Muscle layer of colon (tissue), 2 donors: ENCODE results near the gene RNF121.

Experiments used
- H3K27ac ChIP-seq: one replicate; pipeline ENCODE4 v1.7.0; 2013; ENCODE audit warnings: low read depth, mild to moderate bottlenecking, low read length, moderate library complexity
- H3K27me3 ChIP-seq, 2 donors: one replicate each; pipeline ENCODE4 v1.7.0; 2013; ENCODE audit warnings: low read length in 2 of 2, mild to moderate bottlenecking in 2 of 2; ENCODE audit not compliant: insufficient read depth in 2 of 2, control insufficient read depth in 1 of 2
- H3K36me3 ChIP-seq: one replicate; pipeline ENCODE4 v1.7.0; 2013; ENCODE audit warnings: mild to moderate bottlenecking, low read length; ENCODE audit not compliant: insufficient read depth
- H3K4me1 ChIP-seq: one replicate; pipeline ENCODE4 v1.7.0; 2013; ENCODE audit warnings: mild to moderate bottlenecking, low read length; ENCODE audit not compliant: insufficient read depth
- H3K4me3 ChIP-seq, 2 donors: one replicate each; pipeline ENCODE4 v1.7.0; 2013; ENCODE audit warnings: low read length in 2 of 2, low read depth in 1 of 2, mild to moderate bottlenecking in 1 of 2, moderate library complexity in 1 of 2
- H3K9ac ChIP-seq: one replicate; pipeline ENCODE4 v1.7.0; 2013; ENCODE audit warnings: low read length
- H3K9me3 ChIP-seq: one replicate; pipeline ENCODE4 v1.7.0; 2013; ENCODE audit warnings: mild to moderate bottlenecking, low read length
- donor health status: abdominal sarcoma.
- donor health status: Adenocarcinoma of cecum.

The RNF121 gene

DNA sequence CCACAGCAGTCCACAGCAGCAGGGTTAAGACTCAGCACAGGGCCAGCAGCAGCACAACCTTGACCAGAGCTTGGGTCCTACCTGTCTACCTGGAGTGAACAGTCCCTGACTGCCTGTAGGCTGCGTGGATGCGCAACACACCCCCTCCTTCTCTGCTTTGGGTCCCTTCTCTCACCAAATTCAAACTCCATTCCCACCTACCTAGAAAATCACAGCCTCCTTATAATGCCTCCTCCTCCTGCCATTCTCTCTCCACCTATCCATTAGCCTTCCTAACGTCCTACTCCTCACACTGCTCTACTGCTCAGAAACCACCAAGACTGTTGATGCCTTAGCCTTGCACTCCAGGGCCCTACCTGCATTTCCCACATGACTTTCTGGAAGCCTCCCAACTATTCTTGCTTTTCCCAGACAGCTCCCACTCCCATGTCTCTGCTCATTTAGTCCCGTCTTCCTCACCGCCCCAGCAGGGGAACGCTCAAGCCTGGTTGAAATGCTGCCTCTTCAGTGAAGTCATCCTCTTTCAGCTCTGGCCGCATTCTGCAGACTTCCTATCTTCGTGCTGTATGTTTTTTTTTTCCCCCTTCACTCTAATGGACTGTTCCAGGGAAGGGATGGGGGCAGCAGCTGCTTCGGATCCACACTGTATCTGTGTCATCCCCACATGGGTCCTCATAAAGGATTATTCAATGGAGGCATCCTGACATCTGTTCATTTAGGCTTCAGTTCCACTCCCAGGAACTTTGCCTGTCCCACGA, 73.2 kb downstream of the RNF121 start:
- Histone ChIP-seq H3K36me3 (peaks cover 53% of the 10 kb centered on the region), H3K4me3 (no peak overlapping the region), H3K9ac (no peak overlapping the region), H3K27me3 (no peaks in the 10 kb centered on the region), H3K4me1 (peaks cover 34% of the 10 kb centered on the region), H3K27ac (no peak overlapping the region), H3K9me3 (no peaks in the 10 kb centered on the region)

DNA sequence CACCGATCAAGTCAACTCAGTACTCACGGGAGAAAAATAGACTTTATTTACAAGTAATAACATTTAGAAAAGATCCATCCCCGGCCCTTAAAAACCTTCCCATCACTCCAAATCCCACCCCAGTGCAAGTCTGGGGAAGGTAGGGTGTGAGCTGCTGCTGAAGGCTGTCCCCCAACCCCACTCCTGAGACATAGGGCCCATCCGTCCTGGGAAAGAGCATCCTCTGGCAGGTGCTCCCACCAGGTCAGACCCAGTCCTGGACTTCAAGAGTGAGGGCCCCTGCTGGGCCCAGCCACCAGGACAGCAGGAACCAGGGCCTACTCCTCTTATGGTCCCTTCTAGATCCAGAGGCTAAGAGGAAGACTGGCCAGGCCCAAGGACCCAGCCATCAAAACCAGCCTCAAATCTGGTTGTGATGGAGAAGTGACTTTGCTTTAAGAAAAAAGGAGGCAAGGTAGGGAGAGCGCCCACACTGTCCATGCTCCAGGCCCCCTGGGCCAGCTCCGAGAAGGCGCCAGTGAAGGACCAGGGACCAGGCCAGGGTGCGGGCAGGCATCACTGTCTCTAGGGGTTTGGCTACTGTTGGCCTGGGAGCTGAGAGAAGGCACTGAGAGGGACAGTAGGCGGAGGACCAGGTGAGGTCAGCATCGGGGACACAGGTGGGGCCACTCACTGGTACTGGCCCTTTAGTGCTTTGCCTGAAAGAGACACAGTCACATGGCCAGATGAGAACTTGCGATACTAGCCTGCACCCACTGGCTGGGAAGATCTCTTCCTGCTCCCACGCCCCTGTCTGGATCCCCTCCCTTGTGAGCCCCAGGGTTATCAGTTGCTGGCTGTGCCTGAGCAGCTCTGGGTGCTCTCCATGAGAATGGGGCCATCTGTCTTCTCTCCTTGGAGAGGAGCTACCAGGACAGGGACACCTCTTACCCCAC, 74.3 kb downstream of the RNF121 start:
- Histone ChIP-seq H3K27me3 (no peaks in the 10 kb centered on the region), H3K9ac (no peak overlapping the region), H3K4me3 (no peak overlapping the region), H3K27ac (no peak overlapping the region), H3K4me1 (peaks cover 34% of the 10 kb centered on the region), H3K36me3 (peaks cover 64% of the 10 kb centered on the region), H3K9me3 (no peaks in the 10 kb centered on the region)

DNA sequence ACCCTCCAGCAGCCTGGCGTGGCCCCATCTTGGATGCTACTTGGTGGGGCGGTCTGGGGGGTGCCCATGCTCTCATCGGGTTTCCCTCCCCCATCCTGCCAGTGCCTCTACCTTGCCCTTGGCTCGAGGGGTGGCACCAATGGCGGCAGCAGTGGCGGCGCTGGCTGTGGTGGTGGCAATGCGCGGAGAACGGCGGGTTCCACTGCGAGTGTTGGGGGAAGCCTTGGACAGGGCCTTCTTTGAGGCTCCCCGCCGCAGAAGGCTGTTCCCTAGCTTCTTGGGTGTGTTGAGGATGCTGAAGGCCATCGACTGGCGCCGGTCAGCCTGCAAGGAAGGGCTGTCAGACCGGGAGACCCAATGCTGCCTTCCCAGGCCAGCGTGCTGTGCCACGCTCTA, 74.9 kb downstream of the RNF121 start:
- H3K9me3 ChIP-seq = no peaks in the 10 kb centered on the region
- no peaks in the 10 kb centered on the region for H3K27me3 ChIP-seq
- peaks cover 70% of the 10 kb centered on the region for H3K36me3 ChIP-seq
- no peak overlapping the region for H3K9ac ChIP-seq
- no peak overlapping the region for H3K27ac ChIP-seq
- no peak overlapping the region for H3K4me3 ChIP-seq
- H3K4me1 ChIP-seq = peaks cover 34% of the 10 kb centered on the region

DNA sequence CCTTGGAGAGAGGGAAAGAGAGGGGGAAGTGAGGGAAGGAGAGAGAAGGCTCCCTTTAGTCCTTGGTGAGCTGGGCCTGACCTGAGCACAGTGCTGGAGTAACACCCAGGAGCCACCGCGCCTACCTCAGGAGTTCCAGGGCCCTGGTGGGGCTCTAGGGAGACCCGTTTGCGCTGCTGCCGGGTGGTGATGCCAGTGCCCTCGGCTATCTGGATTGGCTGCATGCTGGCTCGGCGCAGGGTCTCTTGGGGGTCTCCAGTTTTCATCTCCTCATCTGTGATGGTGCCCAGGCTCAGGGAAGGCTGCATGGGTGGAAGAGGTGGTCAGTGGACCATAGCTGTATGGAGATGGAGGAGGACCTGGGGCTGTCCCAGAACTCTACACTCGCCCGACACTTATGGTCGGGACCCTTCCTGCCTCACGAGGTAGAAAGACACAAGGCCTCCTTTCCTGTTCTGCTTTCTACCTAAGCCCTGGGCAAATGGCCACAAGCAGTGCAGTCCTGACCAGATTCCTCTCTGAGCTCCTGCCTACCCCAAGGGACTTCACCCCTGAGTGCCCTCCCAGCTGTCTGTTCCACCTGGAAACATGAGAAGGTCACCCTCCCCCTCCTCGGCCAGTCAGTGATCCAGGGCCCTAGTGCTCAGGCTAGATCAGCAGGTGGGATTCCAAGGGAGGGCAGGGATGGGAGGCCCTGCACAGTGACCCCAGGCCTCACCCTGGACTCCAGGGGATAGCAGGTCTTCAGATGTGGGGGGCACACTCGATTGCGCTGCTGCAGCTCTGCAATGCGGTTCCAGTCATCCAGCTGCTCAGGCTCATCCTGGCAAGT, 75.9 kb downstream of the RNF121 start:
- Histone ChIP-seq H3K4me3 (no peak overlapping the region), H3K9ac (no peak overlapping the region), H3K27me3 (no peaks in the 10 kb centered on the region), H3K9me3 (no peaks in the 10 kb centered on the region), H3K4me1 (peaks cover 25% of the 10 kb centered on the region), H3K36me3 (peaks cover 78% of the 10 kb centered on the region), H3K27ac (no peak overlapping the region)

DNA sequence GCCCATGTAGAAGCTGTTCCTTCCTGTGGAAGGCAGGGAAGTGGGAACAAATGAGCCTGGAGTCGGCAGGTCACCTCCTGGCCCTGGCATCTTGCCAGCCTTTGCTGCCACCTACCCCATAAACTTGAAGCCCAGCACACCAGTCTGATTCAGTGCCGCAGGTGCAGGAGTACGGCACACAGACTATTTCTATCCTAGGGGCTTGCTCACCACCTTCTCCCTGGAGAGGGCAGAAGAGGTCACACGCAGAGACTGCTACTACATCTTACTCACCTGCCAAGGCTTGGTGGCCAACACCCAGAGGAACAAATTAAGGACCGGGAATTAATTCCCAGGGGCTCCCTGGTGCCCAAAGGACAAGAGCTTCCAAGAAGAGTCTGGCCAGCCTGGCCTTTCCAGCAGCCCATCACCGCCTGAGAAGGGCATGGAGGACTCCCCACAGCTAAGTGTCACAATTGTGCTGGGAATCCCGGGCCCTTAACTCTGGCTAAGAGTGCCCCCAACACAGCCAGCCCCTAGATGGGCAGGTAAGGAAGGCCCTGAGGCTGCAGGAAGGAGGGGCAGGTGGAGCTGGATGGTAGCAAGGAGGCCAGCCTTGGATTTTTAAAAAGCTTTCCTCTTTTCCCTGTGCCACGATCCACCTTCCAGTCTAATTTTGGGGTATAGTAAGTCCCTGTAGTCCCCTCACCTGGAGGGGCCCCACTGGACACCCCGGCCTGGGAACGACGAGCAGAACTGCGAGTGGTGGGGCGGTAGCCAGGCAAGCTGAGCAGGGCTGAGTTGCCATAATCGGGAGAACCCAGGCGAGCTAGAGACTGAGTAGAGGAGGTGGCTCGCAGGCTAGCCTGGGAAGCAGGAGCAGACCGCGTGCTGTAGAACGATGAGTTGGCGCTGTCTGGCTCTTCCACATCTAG, 76.8 kb downstream of the RNF121 start:
- Histone ChIP-seq H3K4me1 (peaks cover 16% of the 10 kb centered on the region), H3K9ac (no peak overlapping the region), H3K27me3 (no peaks in the 10 kb centered on the region), H3K36me3 (peaks cover 87% of the 10 kb centered on the region), H3K4me3 (no peak overlapping the region), H3K9me3 (no peaks in the 10 kb centered on the region), H3K27ac (no peak overlapping the region)

DNA sequence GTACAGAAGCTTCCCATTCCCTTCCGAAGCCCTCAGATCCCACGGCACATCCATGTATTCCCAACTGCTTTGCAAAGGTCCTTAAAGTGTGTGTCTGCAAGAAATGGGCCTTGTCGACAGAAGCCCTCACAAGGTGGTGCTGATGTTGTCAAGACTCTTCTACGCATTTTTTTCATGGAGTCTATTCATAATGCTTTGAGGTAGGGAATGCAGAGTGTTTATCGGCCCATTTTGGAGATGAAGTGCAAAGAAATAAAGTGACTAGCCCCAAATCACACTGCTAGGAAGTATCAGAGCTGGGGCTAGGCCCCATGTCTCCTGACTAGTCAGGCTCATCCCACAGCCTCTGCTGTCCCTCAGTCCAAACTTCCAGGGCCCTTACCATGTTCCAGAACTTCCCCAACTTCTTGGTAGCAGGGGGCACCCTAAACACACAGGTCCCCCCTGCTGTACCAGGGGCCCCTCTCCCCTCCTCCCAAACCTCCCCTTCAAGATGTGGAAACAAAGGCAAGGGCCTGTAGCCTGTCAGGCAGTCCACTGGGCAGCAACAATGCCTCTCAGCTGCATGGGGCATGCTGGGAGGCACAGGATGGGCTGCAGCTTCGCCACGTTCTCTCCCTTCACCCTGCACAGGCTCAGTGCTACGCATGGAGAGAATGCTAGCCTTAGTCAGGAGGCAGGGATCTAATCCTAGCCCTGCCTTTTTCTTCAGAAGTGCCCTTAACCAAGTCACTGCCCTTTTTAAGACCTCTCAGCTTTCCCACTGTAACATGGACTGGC, 77.7 kb downstream of the RNF121 start:
- Histone ChIP-seq H3K4me1 (peaks cover 13% of the 10 kb centered on the region), H3K27me3 (no peaks in the 10 kb centered on the region), H3K9me3 (no peaks in the 10 kb centered on the region), H3K4me3 (no peak overlapping the region), H3K36me3 (peaks cover 96% of the 10 kb centered on the region), H3K9ac (no peak overlapping the region), H3K27ac (no peak overlapping the region)

DNA sequence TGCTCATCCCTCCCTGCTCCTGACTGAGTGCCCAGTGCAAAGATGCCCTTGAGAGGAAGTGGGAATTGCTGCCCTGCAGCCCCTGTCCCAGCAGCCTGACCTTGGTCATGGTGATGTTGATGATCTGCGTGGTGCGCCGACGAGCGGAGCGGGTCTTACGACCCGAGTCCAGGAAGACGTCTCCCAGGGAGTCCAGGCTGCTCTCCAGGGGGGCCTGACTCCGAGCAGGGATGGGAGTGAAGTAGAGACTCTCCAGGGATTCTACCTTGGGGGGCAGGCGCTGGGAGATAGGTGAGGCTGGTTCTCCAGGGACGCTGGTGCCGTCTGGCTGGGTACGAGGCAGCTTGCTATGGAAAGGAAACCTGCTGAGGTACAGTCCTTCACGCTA, 78.2 kb downstream of the RNF121 start:
- Histone ChIP-seq H3K9ac (no peak overlapping the region), H3K4me1 (peaks cover 12% of the 10 kb centered on the region), H3K4me3 (no peak overlapping the region), H3K36me3 (peaks cover 97% of the 10 kb centered on the region), H3K27ac (no peak overlapping the region), H3K27me3 (no peaks in the 10 kb centered on the region), H3K9me3 (no peaks in the 10 kb centered on the region)

DNA sequence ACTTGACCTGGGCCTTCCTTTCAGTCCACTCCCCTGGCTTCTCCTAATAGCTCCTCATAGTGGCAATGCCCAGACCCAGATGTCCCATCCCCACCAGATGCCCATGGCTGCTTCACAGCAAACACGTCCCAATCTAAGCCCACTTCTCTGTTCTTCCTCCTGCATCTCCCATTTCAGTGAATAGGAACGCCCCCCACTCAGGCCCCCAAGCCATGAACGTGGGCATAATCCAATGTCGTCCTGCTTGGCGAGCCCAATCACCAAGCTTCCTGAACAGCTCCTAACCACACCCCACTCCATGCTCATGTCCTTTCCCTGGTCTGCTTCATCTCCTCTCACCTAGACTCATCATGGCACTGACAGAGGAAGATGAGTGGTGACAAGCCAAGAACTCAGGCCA, 78.7 kb downstream of the RNF121 start:
- H3K27ac ChIP-seq = no peak overlapping the region
- H3K9ac ChIP-seq = no peak overlapping the region
- H3K27me3 ChIP-seq = no peaks in the 10 kb centered on the region
- no peaks in the 10 kb centered on the region for H3K9me3 ChIP-seq
- peaks cover 14% of the 10 kb centered on the region for H3K4me1 ChIP-seq
- H3K36me3 ChIP-seq = peaks cover 98% of the 10 kb centered on the region
- H3K4me3 ChIP-seq = no peak overlapping the region

DNA sequence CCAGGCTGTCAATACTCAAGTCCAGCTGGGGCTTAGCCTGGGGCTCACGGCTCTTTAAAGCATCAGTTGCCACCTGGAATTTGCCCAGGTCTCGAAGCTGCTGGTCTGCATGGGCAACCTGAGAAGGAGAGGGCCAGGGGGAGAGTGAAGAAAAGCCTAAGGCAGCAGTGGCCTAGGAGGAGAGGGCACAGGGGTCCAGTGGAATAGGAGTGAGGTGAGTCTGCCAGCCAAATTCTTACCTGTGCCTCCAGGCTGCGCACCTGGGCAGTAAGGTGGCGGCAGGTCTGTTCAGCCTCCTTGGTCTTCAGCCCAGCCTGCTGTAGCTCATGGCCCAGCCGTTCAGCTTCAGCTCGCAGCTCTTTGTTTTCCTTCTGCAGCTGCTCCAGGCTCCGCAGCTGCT, 79.9 kb downstream of the RNF121 start:
- no peak overlapping the region for H3K27ac ChIP-seq
- H3K9me3 ChIP-seq = no peaks in the 10 kb centered on the region
- H3K27me3 ChIP-seq = no peaks in the 10 kb centered on the region
- no peak overlapping the region for H3K4me3 ChIP-seq
- no peak overlapping the region for H3K9ac ChIP-seq
- H3K36me3 ChIP-seq = peaks cover 97% of the 10 kb centered on the region
- H3K4me1 ChIP-seq = peaks cover 25% of the 10 kb centered on the region

DNA sequence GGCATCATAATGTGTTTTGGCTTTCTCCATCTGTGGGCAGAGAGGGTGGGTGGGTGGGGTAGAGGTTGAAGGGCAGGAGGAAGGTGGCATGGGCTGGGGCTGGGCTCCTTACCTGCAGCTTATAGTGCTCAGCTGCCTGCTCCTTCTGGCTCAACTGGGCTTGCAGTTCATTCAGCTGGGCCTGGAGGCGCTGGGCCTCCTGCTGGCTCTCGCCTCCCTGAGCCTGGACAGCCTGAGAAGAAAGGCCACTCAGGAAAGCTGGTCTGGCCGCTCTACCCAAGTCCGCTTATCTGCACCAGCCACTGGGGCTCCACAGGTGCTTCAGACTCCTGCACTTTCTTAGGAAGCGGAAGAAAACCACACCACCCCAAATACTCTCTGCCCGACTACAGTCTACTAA, 80.3 kb downstream of the RNF121 start:
- Histone ChIP-seq H3K4me3 (no peak overlapping the region), H3K9ac (no peak overlapping the region), H3K36me3 (peaks cover 97% of the 10 kb centered on the region), H3K9me3 (no peaks in the 10 kb centered on the region), H3K27ac (no peak overlapping the region), H3K27me3 (no peaks in the 10 kb centered on the region), H3K4me1 (peaks cover 29% of the 10 kb centered on the region)
